GM12874 (cell line): Measurements from ENCODE around the gene RPS26.

Source experiments
- TF ChIP-seq, protein P1 (sequence below): IDR thresholded peaks from 2 replicates; pipeline ENCODE4 v1.5.1; 2011; ENCODE audit warnings: low read depth, mild to moderate bottlenecking, control low read depth, low read length, moderate library complexity; ENCODE audit not compliant: insufficient read depth

The RPS26 gene

GRCh38 chr12:56046027-56046780 lies 4.5 kb downstream of the RPS26 start:
- TF ChIP-seq, protein P1, sequence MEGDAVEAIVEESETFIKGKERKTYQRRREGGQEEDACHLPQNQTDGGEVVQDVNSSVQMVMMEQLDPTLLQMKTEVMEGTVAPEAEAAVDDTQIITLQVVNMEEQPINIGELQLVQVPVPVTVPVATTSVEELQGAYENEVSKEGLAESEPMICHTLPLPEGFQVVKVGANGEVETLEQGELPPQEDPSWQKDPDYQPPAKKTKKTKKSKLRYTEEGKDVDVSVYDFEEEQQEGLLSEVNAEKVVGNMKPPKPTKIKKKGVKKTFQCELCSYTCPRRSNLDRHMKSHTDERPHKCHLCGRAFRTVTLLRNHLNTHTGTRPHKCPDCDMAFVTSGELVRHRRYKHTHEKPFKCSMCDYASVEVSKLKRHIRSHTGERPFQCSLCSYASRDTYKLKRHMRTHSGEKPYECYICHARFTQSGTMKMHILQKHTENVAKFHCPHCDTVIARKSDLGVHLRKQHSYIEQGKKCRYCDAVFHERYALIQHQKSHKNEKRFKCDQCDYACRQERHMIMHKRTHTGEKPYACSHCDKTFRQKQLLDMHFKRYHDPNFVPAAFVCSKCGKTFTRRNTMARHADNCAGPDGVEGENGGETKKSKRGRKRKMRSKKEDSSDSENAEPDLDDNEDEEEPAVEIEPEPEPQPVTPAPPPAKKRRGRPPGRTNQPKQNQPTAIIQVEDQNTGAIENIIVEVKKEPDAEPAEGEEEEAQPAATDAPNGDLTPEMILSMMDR: no peak

DNA sequence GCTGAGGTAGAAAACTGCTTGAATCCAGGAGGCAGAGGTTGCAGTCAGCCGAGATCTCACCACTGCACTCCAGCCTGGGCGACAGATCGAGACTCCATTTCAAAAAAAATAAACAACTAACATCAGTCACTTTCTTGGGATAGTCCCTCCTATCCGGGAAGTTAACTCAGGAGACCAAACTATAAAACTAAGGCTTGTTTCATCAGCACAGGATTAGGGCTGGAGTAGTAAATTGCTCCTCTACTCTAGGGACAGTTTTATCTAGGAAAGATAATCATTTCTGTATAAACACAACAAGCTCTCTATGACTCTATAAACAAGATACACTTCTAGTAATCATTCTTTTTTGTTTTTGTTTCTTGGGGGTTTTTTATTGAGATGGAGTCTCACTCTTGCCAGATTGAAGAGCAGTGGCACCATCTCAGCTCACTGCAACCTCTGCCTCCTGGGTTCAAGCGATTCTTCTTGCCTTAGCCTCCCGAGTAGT lies 11.7 kb downstream of the RPS26 start:
- TF ChIP-seq, protein P1: no peak

- TF ChIP-seq, protein P1: no peak
Measured at GRCh38 chr12:56061982-56062381, 20.3 kb downstream of the RPS26 start.

DNA sequence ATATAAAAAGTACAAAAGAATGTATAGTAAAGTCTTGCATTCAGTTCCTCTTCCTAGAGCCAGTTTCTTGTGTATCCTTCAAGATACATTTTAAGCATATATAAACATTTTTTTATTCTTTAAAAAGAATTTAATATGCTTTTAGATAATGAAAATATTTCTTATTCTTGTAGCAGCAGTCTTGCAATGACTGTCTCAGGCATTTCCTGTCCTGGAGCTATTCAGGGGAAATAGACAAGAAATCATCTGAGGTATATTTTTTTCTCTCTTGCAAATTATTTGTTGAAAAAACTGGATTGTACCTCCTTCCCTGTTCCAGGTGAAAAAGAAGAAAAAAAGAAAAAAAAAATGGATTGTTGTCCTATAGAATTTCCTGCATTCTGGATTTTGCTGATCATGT lies 21.3 kb downstream of the RPS26 start:
- TF ChIP-seq, protein P1: no peak

DNA sequence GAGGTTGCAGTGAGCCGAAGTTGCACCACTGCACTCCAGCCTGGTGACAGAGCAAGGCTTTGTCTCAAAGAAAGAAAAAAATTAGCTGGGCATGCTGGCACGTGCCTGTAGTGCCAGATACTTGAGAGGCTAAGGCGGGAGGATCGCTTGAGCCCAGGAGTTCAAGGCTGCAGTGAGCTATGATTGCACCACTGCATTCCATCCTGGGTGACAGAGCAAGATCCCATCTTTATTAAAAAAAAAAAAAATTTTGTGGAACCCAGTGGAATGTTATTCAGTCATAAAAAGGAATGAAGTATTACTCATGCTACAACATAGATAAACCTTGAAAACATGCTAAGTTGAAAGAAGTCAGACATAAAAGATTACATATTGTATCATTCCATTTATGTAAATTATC lies 29.9 kb downstream of the RPS26 start:
- TF ChIP-seq, protein P1: no peak

GRCh38 chr12:56074396-56074795 lies 32.7 kb downstream of the RPS26 start:
- TF ChIP-seq, protein P1: no peak

DNA sequence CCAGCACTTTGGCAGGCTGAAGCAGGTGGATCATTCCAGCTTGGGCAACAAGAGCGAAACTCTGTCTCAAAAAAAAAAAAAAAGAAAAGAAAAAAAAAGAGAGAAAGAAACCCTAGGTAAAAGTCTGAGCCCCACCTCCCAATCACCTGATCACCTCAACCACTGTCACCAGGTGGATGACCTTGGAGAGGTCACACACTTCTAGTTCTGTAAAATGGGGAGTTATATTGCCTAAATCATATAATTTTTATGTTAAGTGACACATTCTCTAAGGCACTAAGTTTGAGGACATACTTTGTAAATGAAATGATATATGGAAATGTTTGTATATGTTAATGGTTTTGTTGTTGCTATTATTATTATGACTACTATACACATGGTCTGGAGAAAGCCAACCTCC lies 36.7 kb downstream of the RPS26 start:
- TF ChIP-seq, protein P1: no peak
